Smooth muscle cell (in vitro differentiated cells): Measurements from ENCODE around the gene RTN4RL2. TPM values are rescaled to one million over a fixed set of nuclear protein-coding genes. Genes with fewer than 3 reads are reported as not detected.

Source experiments
- DNase-seq: peaks from one replicate; lab custom pipeline; 2025; ENCODE audit not compliant: unreplicated experiment; lab: John Stamatoyannopoulos, UW
- H2AFZ ChIP-seq: fragments of 200-600 bp; sonication (generic); 2 replicates; pipeline ENCODE4 v1.6.0; 2016; ENCODE audit warnings: antibody characterized with exemption, low read depth, mild to moderate bottlenecking
- H3F3A ChIP-seq: fragments of 200-600 bp; sonication (generic); 2 replicates; pipeline ENCODE4 v1.6.0; 2017; ENCODE audit warnings: antibody characterized with exemption, low read depth
- H3K27ac ChIP-seq: fragments of 200-600 bp; sonication (generic); 2 replicates; pipeline ENCODE4 v1.5.1; 2016; ENCODE audit warnings: low read depth, mild to moderate bottlenecking
- H3K27me3 ChIP-seq: fragments of 200-600 bp; sonication (generic); 2 replicates; pipeline ENCODE4 v1.6.1; 2016; ENCODE audit warnings: low read depth, mild to moderate bottlenecking
- H3K36me3 ChIP-seq: fragments of 200-600 bp; sonication (generic); 2 replicates; pipeline ENCODE4 v1.5.1; 2016; ENCODE audit warnings: low read depth
- H3K4me1 ChIP-seq: fragments of 200-600 bp; sonication (generic); 2 replicates; pipeline ENCODE4 v1.5.1; 2016; ENCODE audit warnings: low read depth
- H3K4me2 ChIP-seq: fragments of 200-600 bp; sonication (generic); 2 replicates; pipeline ENCODE4 v1.6.0; 2016; ENCODE audit warnings: mild to moderate bottlenecking
- H3K4me3 ChIP-seq: fragments of 200-600 bp; sonication (generic); 2 replicates; pipeline ENCODE4 v1.5.1; 2016; ENCODE audit warnings: mild to moderate bottlenecking
- H3K79me2 ChIP-seq: fragments of 200-600 bp; sonication (generic); 2 replicates; pipeline ENCODE4 v1.6.0; 2016; ENCODE audit warnings: low read depth, mild to moderate bottlenecking
- H3K9ac ChIP-seq: fragments of 200-600 bp; sonication (generic); 2 replicates; pipeline ENCODE4 v1.6.0; 2016; ENCODE audit warnings: low read depth
- H3K9me3 ChIP-seq: fragments of 200-600 bp; sonication (generic); replicated peaks from 2 replicates; pipeline ENCODE4 v1.5.1; 2016; ENCODE audit warnings: low read depth
- H4K20me1 ChIP-seq: fragments of 200-600 bp; sonication (generic); 2 replicates; pipeline ENCODE4 v1.6.0; 2016; ENCODE audit warnings: low read depth
- WGBS: methylation state at CpG from one replicate; pipeline ENCODE4 v1.1.7; 2016; ENCODE audit warnings: low lambda C conversion rate; 5-methylcytosine and 5-hydroxymethylcytosine counted together
- polyA plus RNA-seq: library from polyadenylated mRNA; unstranded; fragments of >200 nt; fragmentation: Nextera tagmentation; extraction: Ambion mirVana; gene quantifications from 2 replicates; pipeline ENCODE4 v1.2.1, GENCODE V29; 2016
- total RNA-seq: library from RNA; depleted of rRNA; stranded (reverse); fragments of >200 nt; gene quantifications from 2 replicates; pipeline ENCODE4 v1.2.3, GENCODE V29; 2014
- TF ChIP-seq, protein P1 (sequence below): fragments of 200-600 bp; sonication (generic); IDR thresholded peaks from 2 replicates; pipeline ENCODE4 v1.5.1; 2017; ENCODE audit warnings: borderline replicate concordance, mild to moderate bottlenecking, antibody characterized with exemption; ENCODE audit not compliant: insufficient read depth, poor library complexity, severe bottlenecking

Gene RTN4RL2
- total and polyA plus RNA-seq, 2 experiments from 2014 or later, result 0.34 TPM; not detected in 1

DNA sequence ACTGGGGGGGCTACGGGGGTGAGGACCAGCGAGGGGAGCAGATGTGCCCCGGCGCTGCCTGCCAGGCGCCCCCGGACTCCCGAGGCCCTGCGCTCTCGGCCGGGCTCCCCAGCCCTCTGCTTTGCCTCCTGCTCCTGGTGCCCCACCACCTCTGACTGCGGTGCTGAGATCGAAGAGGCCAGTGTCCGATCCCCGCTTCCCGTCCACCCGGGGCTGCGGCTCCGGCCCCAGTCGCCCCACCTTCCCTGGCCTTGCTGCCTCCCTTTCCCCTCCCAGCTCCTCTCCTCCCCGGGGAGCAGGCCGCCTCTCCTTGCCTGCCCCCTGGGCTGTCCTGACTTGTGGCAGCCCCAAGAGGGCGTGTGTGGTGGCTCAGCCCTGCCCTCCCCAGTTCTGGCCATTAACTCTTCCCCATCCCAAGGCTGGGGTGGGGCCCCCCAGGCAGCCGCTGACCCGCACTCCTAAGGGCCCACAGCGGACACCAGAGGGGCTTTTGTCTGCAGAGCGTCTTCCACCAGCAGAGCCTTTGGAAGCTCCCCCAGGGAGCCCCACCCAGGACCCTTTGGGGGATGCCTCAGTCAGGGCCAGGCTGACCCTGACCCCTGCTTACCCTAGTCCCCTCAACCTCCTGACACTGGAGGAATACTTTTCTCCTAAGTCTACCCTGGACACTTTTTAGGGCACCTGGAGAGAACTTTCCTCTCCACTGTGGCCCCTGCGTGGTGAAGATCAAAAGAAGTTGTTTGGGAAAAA lies 16.6 kb downstream of the RTN4RL2 start:
- H3K4me3 ChIP-seq, result peak overlapping the region; percentile 46
- peaks cover 98% of the 10 kb centered on the region for H3K27me3 ChIP-seq
- H2AFZ ChIP-seq, result no peak overlapping the region
- no peaks in the 10 kb centered on the region for H3K9me3 ChIP-seq
- WGBS, result 11% methylated on average over 19 of the region's 27 CpGs
- no peaks in the 10 kb centered on the region for H3K79me2 ChIP-seq
- H3K9ac ChIP-seq, result no peak overlapping the region
- H4K20me1 ChIP-seq, result no peaks in the 10 kb centered on the region
- TF ChIP-seq, protein P1, sequence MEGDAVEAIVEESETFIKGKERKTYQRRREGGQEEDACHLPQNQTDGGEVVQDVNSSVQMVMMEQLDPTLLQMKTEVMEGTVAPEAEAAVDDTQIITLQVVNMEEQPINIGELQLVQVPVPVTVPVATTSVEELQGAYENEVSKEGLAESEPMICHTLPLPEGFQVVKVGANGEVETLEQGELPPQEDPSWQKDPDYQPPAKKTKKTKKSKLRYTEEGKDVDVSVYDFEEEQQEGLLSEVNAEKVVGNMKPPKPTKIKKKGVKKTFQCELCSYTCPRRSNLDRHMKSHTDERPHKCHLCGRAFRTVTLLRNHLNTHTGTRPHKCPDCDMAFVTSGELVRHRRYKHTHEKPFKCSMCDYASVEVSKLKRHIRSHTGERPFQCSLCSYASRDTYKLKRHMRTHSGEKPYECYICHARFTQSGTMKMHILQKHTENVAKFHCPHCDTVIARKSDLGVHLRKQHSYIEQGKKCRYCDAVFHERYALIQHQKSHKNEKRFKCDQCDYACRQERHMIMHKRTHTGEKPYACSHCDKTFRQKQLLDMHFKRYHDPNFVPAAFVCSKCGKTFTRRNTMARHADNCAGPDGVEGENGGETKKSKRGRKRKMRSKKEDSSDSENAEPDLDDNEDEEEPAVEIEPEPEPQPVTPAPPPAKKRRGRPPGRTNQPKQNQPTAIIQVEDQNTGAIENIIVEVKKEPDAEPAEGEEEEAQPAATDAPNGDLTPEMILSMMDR, result peak; percentile 30
- H3K4me1 ChIP-seq, result peaks cover 4% of the 10 kb centered on the region
- H3K36me3 ChIP-seq, result no peaks in the 10 kb centered on the region
- DNase-seq, result no peak
- H3K27ac ChIP-seq, result no peak overlapping the region
- peak overlapping the region; percentile 88 for H3K4me2 ChIP-seq
- no peaks in the 10 kb centered on the region for H3F3A ChIP-seq

DNA sequence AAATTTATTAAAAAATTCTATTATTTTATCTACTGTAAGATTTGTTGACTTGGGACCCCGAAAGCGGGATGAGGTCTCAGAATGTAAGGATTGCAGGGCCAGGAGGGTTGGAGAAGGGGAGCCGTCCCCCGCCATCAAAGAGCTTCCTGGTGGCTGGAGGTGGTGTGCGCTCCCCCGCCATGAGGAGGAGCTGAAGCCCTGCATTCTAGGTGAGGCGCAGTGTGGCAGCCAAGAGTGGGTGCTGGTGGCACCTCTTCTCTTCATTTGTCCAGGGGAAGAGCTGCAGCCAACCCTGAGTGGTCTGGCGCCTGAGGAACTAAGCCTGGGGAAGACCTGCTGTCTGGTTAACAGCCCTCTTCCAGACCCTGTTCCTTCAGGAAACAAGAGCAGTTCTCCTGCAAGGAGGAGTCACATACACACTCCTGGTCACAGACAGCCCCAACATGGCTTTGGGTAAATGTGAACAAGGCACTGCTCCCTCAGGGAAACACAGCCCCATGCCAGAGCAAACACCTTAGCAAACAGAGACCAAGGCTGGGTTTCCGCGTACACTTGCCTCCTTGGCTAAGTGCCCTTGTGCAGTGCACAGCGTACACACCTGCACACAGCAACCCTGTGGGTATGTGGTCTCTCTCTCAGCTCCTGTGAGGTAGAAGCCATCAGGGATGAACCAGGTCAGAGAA lies 17.3 kb downstream of the RTN4RL2 start:
- TF ChIP-seq, protein P1, result no peak
- H3K27me3 ChIP-seq, result peaks cover 98% of the 10 kb centered on the region
- no peak overlapping the region for H3K9ac ChIP-seq
- no peak overlapping the region for H3K4me2 ChIP-seq
- H3F3A ChIP-seq, result no peaks in the 10 kb centered on the region
- H3K27ac ChIP-seq, result no peak overlapping the region
- H3K36me3 ChIP-seq, result no peaks in the 10 kb centered on the region
- no peaks in the 10 kb centered on the region for H4K20me1 ChIP-seq
- H2AFZ ChIP-seq, result no peak overlapping the region
- DNase-seq, result no peak
- no peak overlapping the region for H3K4me3 ChIP-seq
- 88% methylated on average over 11 of the region's 11 CpGs for WGBS
- H3K79me2 ChIP-seq, result no peaks in the 10 kb centered on the region
- H3K9me3 ChIP-seq, result no peaks in the 10 kb centered on the region
- H3K4me1 ChIP-seq, result peaks cover 6% of the 10 kb centered on the region

DNA sequence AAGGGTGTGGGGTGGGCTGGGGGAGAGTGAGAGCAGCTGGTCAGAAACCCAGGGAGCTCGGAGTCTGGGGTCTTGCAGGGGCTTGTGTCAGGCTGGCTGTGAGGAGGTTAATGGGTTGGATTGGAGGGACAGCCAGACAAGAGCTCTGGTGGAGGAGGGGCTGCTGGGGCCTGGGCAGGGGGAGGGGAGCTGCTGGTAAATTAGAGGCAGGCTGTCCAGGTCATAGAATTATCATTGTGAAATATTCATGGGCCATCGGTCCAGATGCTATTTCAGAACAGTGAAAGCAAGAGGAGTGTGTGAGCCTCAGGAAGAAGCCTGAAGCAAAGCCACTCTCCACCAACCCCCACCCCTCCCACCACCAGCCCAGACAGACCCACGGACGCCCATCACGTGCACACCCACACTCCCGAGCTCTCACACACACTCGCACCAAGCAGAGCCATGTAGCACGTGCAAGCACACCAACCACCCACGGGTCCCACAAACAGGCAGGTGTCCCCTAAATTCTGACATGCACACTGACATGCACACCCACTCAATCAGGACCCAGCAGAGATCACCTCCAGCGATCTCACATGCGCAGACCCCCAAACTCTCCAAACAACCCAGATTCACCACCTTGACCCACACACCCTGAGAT lies 18.8 kb downstream of the RTN4RL2 start:
- Histone ChIP-seq H3K4me3 (no peak overlapping the region), H3K27ac (no peak overlapping the region), H3K27me3 (peaks cover 98% of the 10 kb centered on the region), H3F3A (no peaks in the 10 kb centered on the region), H3K4me1 (peaks cover 10% of the 10 kb centered on the region), H3K9ac (no peak overlapping the region), H3K36me3 (no peaks in the 10 kb centered on the region), H3K79me2 (no peaks in the 10 kb centered on the region), H2AFZ (no peak overlapping the region), H3K9me3 (no peaks in the 10 kb centered on the region), H3K4me2 (no peak overlapping the region), H4K20me1 (no peaks in the 10 kb centered on the region)
- DNase-seq, result no peak
- TF ChIP-seq, protein P1, result no peak
- 78% methylated on average over 11 of the region's 11 CpGs for WGBS
